SH-SY5Y (cell line): ENCODE measurements around the gene PVR.
A peak's percentile ranks its signal among the peaks of the same experiment; 100 is the strongest.

Experiments used
- GATA2 ChIP-seq: IDR thresholded peaks from 2 replicates; pipeline ENCODE4 v1.6.1; 2011; ENCODE audit warnings: mild to moderate bottlenecking, low read depth, low read length
- GATA3 ChIP-seq: IDR thresholded peaks from 2 replicates; pipeline ENCODE4 v1.6.1; 2011; ENCODE audit warnings: low read depth, mild to moderate bottlenecking, low read length, moderate library complexity

Gene PVR

DNA sequence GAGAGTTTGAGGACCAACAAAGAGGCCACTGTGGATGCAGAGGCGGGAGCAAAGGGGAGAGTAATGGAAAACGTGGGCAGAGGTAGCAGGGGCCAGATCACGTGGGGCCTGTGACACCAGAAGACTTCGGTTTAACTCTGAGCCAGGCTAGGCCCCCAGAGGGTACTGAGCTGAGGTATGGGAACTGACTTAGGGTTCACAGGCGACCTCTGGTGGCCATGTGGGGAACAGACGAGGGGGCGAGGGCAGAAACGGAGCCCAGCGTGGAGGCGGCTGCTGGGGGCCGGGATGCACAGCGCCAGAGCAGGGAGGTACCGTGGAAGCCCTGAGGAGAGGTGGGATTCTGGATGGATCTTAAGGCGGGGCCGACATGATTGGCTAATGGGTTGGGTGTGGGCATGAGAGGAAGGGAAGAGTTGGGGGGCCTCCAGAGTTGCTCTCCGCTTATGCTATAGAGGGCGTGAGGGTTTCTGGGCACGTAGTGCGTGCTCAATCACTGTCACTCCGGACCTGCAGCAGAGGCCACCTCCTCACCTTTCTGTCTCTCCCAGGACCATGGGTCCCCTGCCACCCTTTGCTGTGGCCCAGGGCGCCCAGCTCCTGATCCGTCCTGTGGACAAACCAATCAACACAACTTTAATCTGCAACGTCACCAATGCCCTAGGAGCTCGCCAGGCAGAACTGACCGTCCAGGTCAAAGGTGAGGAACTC is 13.7 kb downstream of the PVR start:
- TF ChIP-seq GATA3, result no peak
- TF ChIP-seq GATA2, result no peak

DNA sequence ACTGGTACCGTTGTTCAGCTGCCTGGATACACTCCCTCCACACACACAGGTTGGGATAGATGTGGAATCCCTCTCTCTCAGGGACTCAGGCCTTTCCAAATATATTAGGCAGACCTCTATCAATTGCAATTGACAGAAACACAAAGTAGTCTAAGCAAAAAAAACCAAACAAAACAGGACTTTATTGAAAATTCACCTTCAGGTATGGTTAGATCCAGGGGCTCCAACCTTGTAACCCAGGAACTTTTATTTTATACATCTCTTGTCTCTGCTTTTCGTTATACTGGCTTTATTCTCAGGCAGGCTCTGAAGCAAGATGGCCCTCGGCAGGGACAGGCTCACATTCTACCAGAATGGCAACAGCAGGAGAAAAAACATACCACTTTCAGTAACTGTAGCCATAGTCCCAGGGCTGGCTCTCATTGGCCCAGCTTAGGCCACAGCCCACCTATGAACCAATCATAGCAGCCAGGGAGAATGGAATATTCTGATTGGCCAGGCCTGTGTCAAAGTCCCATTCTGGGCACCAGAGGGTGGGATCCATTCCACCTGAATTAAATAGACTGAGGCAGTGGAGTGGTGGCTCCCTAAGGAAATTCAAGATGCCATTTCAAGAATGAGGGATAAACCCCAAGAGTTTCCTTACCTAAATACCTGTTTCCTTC is 14.5 kb downstream of the PVR start:
- TF ChIP-seq GATA3 (no peak), GATA2 (no peak)

DNA sequence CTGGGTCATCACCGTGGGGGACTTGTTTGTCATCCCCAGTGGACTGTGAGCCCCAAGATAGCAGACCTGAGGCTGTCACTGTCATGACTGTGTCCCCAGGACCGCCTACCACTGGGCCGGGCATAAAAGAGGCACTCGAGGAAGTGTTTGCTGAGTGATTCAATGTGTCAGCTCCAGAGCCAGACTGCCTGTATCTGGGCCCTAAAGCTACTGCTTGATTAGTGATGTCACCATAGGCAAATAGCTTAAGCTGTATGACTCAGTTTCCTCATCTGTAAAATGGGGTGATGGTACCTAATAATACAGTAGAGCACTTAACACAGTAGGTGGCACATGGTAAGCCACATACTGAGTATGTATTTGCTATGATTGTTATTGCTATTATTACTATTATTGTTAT is 16.4 kb downstream of the PVR start:
- TF ChIP-seq GATA3, result no peak
- TF ChIP-seq GATA2, result no peak

DNA sequence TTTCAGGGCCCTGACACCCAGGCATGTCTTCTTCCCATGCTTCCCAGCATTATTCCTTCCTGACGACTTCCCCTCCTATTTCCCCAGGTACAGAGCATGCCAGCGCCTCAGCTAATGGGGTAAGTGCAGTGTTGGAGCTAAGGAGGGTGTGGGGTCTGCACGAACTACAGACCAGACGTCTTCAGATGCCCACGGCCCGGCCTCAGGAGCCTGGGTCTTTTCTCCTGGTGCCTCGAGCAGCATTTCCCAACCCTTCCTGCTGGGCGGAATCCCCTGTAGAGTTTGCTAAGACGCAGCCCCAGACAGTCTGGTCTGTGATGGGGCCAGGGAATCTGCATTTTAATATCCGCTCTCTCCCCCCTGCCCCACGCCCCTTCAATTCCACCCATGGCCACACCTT is 17.5 kb downstream of the PVR start:
- TF ChIP-seq GATA3 (no peak), GATA2 (no peak)

DNA sequence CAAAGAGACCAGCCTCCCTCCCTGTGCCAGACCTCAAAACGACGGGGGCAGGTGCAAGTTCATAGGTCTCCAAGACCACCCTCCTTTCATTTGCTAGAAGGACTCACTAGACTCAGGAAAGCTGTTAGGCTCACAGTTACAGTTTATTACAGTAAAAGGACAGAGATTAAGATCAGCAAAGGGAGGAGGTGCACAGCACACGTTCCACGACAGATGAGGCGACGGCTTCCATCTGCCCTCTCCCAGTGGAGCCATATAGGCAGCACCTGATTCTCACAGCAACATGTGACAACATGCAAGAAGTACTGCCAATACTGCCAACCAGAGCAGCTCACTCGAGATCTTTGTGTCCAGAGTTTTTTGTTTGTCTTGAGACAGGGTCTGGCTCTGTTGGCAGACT is 18.2 kb downstream of the PVR start:
- TF ChIP-seq GATA2, result peak; percentile 50; the same call in 1 of the 2 replicates
- no peak for TF ChIP-seq GATA3

DNA sequence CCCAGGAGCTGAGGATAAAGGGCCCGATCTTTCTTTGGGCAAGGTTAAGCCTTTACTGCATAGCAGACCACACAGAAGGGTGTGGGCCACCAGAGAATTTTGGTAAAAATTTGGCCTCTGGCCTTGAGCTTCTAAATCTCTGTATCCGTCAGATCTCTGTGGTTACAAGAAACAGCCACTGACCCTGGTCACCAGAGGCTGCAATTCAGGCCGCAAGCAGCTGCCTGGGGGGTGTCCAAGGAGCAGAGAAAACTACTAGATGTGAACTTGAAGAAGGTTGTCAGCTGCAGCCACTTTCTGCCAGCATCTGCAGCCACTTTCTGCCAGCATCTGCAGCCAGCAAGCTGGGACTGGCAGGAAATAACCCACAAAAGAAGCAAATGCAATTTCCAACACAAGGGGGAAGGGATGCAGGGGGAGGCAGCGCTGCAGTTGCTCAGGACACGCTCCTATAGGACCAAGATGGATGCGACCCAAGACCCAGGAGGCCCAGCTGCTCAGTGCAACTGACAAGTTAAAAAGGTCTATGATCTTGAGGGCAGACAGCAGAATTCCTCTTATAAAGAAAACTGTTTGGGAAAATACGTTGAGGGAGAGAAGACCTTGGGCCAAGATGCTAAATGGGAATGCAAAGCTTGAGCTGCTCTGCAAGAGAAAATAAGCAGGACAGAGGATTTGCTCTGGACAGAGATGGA is 19.1 kb downstream of the PVR start:
- no peak for TF ChIP-seq GATA3
- TF ChIP-seq GATA2, result no peak

DNA sequence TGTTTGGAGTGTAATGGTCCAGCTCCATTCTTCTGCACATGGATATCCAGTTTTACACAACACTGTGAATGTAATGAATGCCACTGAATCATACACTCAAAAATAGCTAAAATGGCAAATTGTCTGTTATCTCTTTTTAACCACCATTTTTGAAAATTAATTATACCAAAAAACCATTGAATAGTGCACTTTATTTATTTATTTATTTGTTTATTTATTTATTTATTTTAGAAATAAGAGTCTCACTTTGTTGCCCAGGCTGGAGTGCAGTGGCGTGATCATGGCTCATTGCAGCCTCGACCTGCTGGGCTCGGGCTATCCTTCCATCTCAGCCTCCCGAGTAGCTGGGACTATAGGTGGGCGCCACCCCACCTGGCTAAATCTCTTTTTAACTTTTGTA is 20.3 kb downstream of the PVR start:
- no peak for TF ChIP-seq GATA3
- no peak for TF ChIP-seq GATA2

DNA sequence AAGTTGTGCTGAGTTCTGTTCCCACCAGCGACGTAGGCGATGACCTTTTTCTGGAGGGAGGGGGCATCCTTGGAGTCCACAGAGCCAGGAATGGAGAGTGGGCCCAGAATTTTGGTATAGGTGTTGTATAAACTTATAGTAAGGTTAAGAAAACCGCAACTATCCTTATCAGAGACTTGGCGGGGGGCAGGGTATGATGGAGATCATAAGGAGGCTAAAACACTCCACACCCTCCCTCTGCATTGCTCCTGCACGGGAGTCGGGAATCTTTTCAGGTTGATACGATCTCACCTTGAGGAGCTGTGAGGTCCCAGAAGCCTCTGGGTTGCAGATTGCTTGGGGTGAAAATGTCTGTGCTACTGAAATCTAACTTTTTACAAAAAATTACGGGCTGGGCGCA is 21.3 kb downstream of the PVR start:
- TF ChIP-seq GATA2 (no peak), GATA3 (no peak)

DNA sequence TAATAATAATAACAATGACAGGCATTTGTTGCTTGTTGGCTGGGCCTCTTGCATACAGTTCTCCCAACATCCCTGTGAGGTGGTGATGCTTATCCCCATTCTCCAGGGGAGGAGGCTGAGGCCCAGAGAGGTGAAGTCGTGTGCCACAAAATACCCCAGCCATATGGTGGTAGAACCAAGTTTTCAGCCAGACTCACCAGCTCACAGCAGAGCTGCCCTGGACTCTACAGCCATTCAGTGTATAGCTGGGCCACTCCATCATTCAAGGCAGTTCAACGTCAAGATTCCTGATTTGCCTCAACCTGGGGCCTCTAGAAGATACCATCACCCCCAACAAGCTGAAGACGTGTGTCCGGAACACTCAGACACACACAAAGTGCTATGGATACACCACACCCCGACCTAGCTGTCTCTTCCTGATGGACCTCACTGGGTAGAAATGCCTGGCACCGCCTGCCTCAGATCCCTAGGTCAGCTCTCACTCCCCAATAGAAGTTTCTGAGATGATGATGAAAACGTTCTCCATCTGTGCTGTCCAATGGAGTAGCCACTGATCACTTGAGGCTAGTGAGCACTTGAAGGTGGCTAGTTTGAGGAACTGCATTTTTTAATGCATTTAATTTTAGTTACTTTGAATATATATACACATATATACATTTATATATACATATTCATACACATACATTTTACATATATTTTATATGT is 23.3 kb downstream of the PVR start:
- TF ChIP-seq GATA3 (no peak), GATA2 (no peak)

DNA sequence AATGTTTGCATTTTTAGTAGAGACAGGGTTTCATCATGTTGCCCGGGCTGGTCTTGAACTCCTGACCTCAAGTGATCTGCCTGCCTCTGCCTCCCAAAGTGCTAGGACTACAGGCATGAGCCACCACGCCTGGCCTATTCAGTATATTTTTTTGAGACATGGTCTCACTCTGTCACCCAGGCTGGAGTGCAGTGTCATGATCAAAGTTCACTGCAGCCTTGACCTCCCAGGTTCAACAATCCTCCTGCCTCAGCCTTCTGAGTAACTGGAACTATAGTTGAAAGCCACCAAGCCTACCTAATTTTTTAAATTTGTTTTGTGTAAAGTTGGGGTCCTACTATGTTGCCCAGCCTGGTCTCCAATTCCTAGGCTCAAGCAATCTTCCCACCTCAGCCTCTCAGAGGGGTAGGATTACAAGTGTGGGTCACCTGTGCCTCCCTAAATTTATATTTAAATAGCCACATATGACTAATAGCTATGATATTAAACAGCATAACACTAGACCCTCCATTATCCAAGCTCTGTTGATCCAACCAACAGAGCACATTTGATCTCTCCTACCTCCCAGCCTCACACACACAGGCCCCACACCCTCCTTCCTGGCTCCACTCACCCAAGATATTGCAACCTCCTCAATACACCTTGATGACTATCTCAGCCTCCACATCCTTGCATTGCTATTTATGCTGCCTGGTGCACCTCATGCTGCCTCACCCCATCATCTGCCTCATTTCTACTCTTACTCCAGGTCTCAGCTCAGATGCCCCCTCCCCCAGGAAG is 25.5 kb downstream of the PVR start:
- TF ChIP-seq GATA2 (no peak), GATA3 (no peak)

DNA sequence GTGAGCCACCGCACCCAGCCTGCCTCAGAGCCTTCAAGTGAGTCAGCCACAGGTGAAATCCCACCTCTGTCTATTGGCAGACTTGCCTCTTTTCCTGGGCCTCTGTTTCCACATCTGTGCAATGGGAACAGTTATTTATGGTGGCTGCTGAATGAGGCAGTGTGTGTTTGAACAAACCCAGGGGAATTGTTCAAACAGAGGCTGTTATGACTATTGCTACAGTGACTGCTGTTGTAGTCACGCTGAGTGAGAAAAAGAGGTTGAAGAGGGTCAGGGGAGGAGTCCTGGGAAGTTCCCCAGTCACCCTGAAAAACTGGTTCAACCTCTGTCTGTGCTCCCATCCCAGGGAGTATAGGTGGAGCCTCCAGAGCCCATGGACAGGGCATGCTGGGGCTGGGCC is 27.7 kb downstream of the PVR start, which contains the start of gene CEACAM19:
TSS of gene CEACAM19 (plus strand) at position 83 of the 400 bp plus-strand sequence. CDS start 450 bp downstream, outside the sequence.
- TF ChIP-seq GATA3, result no peak
- TF ChIP-seq GATA2, result no peak

DNA sequence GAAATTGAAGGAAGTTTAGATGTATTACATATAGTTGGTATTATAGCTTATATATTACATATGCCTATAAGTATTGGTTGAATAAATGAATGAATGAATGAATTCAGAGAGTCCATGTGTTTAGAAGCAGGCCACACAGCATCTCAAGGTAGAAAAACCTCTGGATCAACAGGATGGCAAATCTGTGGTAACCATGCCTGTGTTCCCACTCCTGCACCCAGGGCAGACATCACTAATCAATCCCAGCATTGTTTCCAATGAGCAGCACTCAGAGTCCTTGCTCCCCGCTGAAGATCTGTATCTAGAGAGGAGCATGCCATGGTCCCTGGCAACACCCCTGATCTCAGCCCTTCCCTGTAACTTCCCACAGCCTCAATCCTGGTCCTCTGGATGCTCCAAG is 28.5 kb downstream of the PVR start:
- no peak for TF ChIP-seq GATA2
- TF ChIP-seq GATA3, result no peak

DNA sequence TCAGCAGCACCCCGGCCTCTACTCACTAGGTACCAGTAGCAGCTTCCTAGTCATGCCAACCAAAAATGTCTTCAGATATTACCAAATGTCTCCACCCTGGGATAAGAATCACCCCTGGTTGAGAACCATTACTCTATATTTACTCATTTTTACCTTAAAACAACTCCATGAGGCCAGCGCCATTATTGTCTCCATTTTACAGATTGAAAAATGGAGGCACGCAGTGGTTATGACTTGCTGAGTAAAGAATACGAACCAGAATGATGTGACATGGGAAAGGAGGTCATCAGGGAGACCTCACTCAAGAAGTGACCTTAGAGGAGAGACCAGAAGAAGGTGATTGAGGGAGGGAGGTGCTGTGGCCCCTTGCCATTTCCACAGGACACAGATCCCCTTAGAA is 29.8 kb downstream of the PVR start:
- no peak for TF ChIP-seq GATA3
- no peak for TF ChIP-seq GATA2

DNA sequence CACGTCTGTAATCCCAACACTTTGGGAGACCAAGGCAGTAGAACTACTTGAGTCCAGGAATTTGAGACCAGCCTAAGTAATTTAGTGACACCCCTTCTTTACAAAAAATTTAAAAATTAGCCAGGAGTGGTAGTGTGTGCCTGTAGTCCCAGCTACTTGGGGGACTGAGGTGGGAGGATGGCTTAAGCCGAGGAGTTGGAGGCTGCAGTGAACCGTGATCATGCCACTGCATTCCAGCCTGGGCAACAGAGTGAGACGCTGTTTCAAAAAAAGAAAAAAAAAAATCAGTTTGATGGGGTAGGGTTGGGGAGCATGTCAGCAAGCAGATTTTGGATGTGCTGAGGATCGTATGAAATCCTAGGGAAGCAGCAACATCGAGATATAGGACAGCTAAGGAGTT is 31.8 kb downstream of the PVR start:
- TF ChIP-seq GATA2 (no peak), GATA3 (no peak)
